Uterus (tissue), 4 donors: ENCODE results near the gene TBC1D5. TPM values are rescaled to one million over a fixed set of nuclear protein-coding genes. Genes with fewer than 3 reads are reported as not detected.

Source experiments
- DNase-seq, 2 donors: peaks; one replicate each; pipeline ENCODE4 v3.0.0-alpha.2; 2019 to 2020
- H3K27ac ChIP-seq, 2 donors: fragments of 200-600 bp; sonication (generic); 1 replicate in 1 of 2; 2 replicates in 1 of 2; pipeline ENCODE4 v1.5.1; 2016 to 2018
- H3K27me3 ChIP-seq, 2 donors: fragments of 200-600 bp; sonication (generic); one replicate each; pipeline ENCODE4 v1.5.1; 2018 to 2019; ENCODE audit warnings: control low read depth in 1 of 2
- H3K36me3 ChIP-seq, 2 donors: fragments of 200-600 bp; sonication (generic); one replicate each; pipeline ENCODE4 v1.5.1; 2019; ENCODE audit warnings: control low read depth in 1 of 2
- H3K4me1 ChIP-seq, 2 donors: fragments of 200-600 bp; sonication (generic); one replicate each; pipeline ENCODE4 v1.5.1; 2018 to 2019; ENCODE audit warnings: control low read depth in 1 of 2
- H3K4me3 ChIP-seq, 2 donors: fragments of 200-600 bp; sonication (generic); 1 replicate in 1 of 2; 2 replicates in 1 of 2; pipeline ENCODE4 v1.5.1; 2018 to 2019; ENCODE audit warnings: mild to moderate bottlenecking in 1 of 2
- H3K9me3 ChIP-seq, 2 donors: fragments of 200-600 bp; sonication (generic); one replicate each; pipeline ENCODE4 v1.5.1; 2019; ENCODE audit warnings: control low read depth in 1 of 2
- POLR2A ChIP-seq, 2 donors: fragments of 450-650 bp; IDR thresholded peaks; one replicate each; pipeline ENCODE4 v1.6.1; 2016; ENCODE audit warnings: antibody characterized with exemption in 2 of 2, mild to moderate bottlenecking in 1 of 2, moderate library complexity in 1 of 2
- intact Hi-C: fragments of 100-400 bp; cut with DNase I; formaldehyde crosslinking; loops from one replicate; pipeline ENCODE4 v1.15.1; 2023; ENCODE audit warnings: low total_unique reads
- total RNA-seq, 4 donors: library from RNA; depleted of rRNA in 3 of 4; stranded (reverse); fragments of >200 nt in 3 of 4; gene quantifications; one replicate each; pipeline versions ENCODE4 v1.1.0 to v1.2.4, GENCODE V29; 2014 to 2023
- TF ChIP-seq, protein P1 (sequence below), 4 experiments: fragments of 200-600 bp in 2 of 4; fragments of 450-650 bp in 2 of 4; sonication (generic) in 2 of 4; IDR thresholded peaks; one replicate each; pipeline ENCODE4 v1.5.1; 2016 to 2019; ENCODE audit warnings: antibody characterized with exemption in 4 of 4, mild to moderate bottlenecking in 2 of 4, moderate library complexity in 1 of 4
- donor health status: DM: yes; HTN: yes; CAD: no.

TBC1D5 gene
- total RNA-seq, 4 donors from 2014 or later, result 34.6 to 189 (median 75.6) TPM

- Histone ChIP-seq H3K9me3 (no peaks in the 10 kb centered on the region), H3K4me1 (no peaks in the 10 kb centered on the region), H3K27me3 (no peaks in the 10 kb centered on the region), H3K36me3 (no peaks in the 10 kb centered on the region), H3K4me3 (no peak overlapping the region), H3K27ac (no peak overlapping the region)
- no peak for DNase-seq
- intact Hi-C loops, result no loop called here
- TF ChIP-seq, protein P1, sequence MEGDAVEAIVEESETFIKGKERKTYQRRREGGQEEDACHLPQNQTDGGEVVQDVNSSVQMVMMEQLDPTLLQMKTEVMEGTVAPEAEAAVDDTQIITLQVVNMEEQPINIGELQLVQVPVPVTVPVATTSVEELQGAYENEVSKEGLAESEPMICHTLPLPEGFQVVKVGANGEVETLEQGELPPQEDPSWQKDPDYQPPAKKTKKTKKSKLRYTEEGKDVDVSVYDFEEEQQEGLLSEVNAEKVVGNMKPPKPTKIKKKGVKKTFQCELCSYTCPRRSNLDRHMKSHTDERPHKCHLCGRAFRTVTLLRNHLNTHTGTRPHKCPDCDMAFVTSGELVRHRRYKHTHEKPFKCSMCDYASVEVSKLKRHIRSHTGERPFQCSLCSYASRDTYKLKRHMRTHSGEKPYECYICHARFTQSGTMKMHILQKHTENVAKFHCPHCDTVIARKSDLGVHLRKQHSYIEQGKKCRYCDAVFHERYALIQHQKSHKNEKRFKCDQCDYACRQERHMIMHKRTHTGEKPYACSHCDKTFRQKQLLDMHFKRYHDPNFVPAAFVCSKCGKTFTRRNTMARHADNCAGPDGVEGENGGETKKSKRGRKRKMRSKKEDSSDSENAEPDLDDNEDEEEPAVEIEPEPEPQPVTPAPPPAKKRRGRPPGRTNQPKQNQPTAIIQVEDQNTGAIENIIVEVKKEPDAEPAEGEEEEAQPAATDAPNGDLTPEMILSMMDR (IDR thresholded peaks at IDR 0.05), result no peak
- TF ChIP-seq POLR2A (IDR thresholded peaks at IDR 0.05), result no peak
Observed at GRCh38 chr3:17176757-17177156, 565.7 kb downstream of the TBC1D5 start.

- Histone ChIP-seq H3K36me3 (no peaks in the 10 kb centered on the region), H3K4me3 (no peak overlapping the region), H3K9me3 (no peaks in the 10 kb centered on the region), H3K27me3 (no peaks in the 10 kb centered on the region), H3K4me1 (no peaks in the 10 kb centered on the region), H3K27ac (no peak overlapping the region)
- no peak for DNase-seq
- TF ChIP-seq, protein P1 (IDR thresholded peaks at IDR 0.05), result no peak
- TF ChIP-seq POLR2A (IDR thresholded peaks at IDR 0.05), result no peak
- intact Hi-C loops, result no loop called here
Observed at GRCh38 chr3:17175187-17175807, 567.1 kb downstream of the TBC1D5 start.

DNA sequence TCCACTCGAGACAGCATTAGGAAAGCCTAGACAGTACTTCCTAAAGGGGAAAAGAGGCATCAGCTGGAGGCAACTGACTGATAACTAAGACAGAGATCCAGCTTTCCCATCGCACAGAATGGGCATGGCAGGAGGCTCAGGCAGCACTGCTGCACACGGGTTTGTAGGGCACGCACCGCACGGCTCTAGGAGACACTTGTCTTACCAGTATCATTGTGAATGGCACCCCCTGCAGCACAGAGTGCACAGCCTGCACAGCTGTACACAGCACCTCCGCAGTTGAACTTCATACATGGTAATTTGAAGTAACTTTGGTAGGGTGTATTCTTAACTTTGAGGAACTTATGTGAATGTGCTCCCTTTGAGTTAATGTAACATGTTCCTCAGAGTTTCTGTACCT, 576.1 kb downstream of the TBC1D5 start:
- Histone ChIP-seq H3K9me3 (no peaks in the 10 kb centered on the region), H3K36me3 (no peaks in the 10 kb centered on the region), H3K4me3 (no peak overlapping the region), H3K27me3 (no peaks in the 10 kb centered on the region), H3K27ac (no peak overlapping the region), H3K4me1 (no peaks in the 10 kb centered on the region)
- TF ChIP-seq, protein P1 (IDR thresholded peaks at IDR 0.05), result no peak
- no peak for TF ChIP-seq POLR2A (IDR thresholded peaks at IDR 0.05)
- intact Hi-C loops, result no loop called here
- no peak for DNase-seq

- Histone ChIP-seq H3K9me3 (no peaks in the 10 kb centered on the region), H3K4me3 (no peak overlapping the region), H3K36me3 (no peaks in the 10 kb centered on the region), H3K27me3 (no peaks in the 10 kb centered on the region), H3K27ac (no peak overlapping the region), H3K4me1 (no peaks in the 10 kb centered on the region)
- TF ChIP-seq POLR2A (IDR thresholded peaks at IDR 0.05), result no peak
- TF ChIP-seq, protein P1 (IDR thresholded peaks at IDR 0.05), result no peak
- no peak for DNase-seq
- intact Hi-C loops, result no loop called here
Observed at GRCh38 chr3:17162116-17162515, 580.3 kb downstream of the TBC1D5 start.

GRCh38 chr3:17160597-17160996, 581.8 kb downstream of the TBC1D5 start:
- no peak overlapping the region for H3K27ac ChIP-seq
- no peaks in the 10 kb centered on the region for H3K9me3 ChIP-seq
- DNase-seq, result no peak
- H3K36me3 ChIP-seq, result no peaks in the 10 kb centered on the region
- TF ChIP-seq POLR2A (IDR thresholded peaks at IDR 0.05), result no peak
- TF ChIP-seq, protein P1 (IDR thresholded peaks at IDR 0.05), result no peak
- H3K27me3 ChIP-seq, result no peaks in the 10 kb centered on the region
- no peaks in the 10 kb centered on the region for H3K4me1 ChIP-seq
- intact Hi-C loops, result no loop called here
- H3K4me3 ChIP-seq, result no peak overlapping the region
